CD4-positive, alpha-beta T cell treated with Interleukin-17A for 4 hours (primary cell): ENCODE results near the gene IL12RB2.
"Not testable (repeated sequence)": the region's sequence is repeated elsewhere in the genome, so short reads cannot be mapped to it uniquely, and the experiment has no call there.

Experiments used
- DNase-seq: peaks from one replicate; pipeline ENCODE4 v3.0.0-alpha.2; 2020; ENCODE audit warnings: mixed read lengths

Gene IL12RB2

DNA sequence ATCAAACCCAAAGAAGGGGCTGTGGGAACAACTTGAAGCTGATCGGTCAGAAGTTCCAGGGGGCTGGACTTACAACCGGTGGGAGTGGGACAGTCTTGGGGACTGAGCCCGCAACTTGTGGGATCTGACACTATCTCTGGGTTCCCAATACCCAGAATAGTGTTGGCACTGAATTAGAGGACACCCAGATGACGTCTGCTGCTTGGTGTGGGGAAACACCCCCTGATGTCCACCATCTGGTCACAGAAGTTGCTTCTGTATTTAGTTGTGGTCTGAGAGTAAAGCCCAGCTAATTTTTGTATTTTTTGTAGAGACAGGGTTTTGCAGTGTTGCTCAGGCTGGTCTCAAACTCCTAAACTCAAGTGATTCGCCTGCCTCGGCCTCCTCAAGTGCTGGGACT is 93.8 kb downstream of the IL12RB2 start:
- no peak for DNase-seq

DNA sequence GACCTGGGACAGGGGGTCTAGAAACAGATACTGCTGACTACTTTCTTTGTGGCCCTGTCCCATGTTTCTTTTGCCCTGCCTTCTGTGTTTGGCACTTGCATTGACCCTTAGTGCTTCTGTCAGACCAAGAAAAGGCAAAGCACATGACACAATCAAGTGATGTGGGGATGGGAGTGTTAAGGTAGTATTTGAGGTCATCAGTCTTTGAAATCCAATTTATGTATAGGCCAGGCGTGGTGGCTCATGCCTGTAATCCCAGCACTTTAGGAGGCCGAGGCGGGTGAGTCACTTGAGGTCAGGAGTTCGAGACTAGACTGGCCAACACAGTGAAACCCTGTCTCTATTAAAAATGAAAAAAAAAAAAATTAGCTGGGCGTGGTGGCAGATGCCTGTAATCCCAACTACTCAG is 96.5 kb downstream of the IL12RB2 start:
- DNase-seq = no peak

DNA sequence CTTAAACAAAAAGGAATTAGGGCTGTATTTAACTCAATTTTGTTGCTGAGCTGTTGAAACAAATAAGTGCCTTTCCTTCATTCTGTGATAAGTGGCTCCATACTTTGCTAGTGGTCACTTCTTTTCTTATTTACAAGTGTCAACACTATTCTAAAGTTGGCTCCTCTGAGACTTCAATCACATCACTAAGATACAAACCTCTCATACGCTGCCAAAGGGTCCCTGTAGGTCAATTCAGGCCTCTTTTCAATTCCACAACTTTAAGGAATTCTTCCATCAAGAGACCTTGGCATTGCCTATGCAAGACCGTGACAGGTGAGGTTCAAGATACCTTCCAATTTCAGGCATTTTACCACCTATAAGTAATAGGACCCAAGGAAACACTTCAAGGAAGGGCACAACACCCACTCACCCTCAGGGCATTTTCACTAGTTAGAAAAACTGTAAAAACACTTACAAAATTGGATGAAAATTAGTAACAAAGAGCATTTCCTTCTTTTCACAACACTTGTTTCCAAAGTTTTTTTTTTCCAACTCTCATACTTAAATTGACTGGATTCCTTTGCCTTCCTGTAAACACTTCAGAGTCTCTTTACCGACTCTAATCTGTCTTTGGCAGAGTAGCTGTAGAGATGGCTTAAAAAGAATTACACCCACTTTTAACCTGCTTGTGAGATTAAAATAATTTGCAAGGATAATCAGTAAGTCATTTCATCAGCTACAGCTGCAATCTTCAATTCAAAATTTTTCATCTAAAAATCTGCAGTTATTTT is 98.0 kb downstream of the IL12RB2 start:
- DNase-seq = no peak

DNA sequence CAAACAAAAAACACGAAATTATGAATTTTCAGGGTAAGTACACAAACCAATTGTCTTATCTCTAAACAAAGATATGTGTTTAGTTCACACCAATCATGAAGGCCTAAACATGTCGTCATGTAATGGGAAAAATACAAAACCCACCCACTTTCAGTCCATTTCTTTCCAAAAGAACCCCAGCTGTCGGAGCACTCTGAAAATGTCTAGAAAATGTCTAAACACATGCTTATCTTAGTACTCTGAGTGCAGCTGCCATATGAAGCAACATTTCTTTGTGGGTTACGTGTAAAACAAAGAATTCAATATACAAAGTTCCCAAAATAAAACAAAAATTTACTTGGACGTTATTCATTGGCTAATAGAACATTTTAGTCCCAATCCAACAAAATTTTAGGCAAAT is 99.8 kb downstream of the IL12RB2 start:
- DNase-seq = no peak

DNA sequence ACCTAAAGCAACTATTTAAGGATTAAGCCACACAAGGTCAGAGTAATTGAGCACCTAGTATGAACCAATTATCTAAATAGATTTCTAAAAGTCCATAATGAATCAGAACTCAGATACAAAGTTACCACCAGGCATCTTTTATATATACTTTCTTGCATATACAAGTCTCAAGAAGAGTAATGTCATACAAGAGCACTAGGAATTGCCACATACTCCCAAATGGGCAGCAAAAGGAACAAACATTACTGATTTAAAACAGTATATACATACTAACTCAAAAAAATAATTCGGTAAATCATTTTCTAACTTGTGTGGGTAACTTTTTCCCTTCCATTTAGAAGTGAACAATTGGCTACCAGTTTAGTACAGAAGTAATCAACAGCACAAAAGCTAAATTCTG is 100.5 kb downstream of the IL12RB2 start:
- DNase-seq = no peak

DNA sequence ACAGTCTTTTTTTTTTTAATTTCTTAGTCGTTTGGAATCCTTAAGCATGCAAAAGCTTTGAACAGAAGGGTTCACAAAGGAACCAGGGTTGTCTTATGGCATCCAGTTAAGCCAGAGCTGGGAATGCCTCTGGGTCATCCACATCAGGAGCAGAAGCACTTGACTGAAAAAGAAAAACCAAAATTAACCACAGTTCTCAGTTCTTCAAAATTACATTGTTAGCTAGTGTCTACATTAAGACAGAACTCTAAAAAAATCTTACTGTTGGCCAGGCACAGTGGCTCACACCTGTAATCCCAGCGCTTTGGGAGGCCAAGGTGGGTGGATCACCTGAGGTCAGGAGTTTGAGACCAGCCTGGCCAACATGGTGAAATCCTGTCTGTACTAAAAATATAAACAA is 105.4 kb downstream of the IL12RB2 start:
- DNase-seq = not testable (repeated sequence)

DNA sequence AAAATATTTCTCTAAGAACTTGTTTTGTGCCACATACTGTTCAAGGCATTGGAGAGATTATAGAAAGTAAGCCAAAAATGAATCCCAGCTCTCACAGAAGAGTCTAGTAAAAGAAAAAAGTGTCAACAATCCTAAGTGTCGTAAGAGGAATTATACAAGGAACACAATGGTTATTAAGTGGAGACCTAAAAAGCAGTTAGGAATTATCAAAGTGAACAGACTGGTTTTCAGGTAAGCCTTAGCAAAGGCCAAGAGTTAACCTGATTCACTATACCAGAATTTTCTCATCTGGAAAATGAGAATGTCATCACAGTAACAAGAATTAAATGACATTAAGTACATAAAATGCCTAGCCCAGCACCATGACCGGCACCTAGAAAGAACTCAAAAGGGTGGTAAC is 106.9 kb downstream of the IL12RB2 start:
- DNase-seq = no peak

DNA sequence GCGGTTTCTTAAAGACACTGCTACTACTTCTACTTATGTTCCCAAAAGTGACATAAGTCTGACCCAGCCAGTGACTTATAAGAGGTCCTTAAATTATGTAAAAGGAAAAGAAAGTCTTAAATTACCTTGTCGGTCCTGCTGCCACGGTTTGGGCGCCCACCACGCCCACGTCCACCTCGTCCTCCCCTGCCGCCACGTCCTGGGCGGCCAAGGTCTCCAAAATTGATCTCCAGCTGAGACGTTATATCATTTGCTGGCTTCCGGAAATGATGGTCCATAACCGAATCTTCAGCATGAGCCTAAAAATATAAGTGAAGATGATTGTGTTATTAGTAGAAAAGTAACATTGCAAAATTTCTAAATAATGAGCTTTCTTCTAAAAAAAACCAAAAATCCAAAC is 107.4 kb downstream of the IL12RB2 start:
- no peak for DNase-seq

DNA sequence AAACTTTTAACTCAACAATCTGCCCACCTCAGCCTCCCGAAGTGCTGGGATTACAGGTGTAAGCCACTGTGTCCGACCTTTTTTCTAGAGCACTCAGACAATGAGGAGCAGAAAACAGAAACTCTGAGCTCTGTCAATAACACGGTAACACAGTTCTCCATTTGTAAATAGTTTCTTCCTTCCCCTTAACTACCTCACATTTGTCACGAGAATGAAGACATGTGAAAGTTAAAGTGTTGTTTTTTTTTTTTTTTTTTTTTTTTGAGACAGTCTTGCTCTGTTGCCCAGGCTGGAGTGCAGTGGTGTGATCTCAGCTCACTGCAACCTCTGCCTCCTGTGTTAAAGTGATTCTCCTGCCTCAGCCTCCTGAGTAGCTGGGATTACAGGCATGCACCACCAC is 110.1 kb downstream of the IL12RB2 start:
- DNase-seq = not testable (repeated sequence)

DNA sequence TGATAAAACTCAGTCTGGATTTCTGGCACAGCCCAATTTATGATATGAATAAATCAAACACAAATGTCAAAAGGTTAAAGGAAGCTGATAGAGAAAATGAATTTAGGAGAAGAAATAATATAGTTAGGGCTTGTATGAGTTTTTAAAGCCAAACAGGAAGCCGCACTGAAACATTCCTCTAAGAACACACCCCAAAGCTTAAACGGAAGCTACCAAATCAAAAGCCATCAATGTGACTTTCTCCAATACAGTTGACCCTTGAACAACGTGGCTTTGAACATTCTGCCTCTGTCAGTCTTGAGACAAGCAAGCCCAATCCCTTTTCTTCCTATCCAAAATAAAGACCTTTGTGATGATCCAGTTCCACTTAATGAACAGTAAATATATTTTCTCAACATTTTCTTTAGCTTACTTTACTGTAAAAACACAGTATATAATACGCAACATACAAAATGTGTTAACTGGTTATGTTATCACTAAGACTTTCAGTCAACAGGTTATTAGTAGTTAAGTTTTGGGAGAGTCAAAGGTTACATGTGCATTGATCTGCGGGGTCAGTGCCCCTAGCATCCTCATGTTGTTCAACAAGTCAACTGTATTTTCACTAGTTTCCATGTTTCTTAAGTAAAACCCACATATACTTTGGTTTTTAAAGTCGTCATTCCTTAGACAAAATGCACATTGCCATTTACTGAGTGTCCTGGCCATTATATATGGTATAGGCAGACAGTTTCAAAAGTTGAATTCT is 111.3 kb downstream of the IL12RB2 start:
- DNase-seq = no peak

DNA sequence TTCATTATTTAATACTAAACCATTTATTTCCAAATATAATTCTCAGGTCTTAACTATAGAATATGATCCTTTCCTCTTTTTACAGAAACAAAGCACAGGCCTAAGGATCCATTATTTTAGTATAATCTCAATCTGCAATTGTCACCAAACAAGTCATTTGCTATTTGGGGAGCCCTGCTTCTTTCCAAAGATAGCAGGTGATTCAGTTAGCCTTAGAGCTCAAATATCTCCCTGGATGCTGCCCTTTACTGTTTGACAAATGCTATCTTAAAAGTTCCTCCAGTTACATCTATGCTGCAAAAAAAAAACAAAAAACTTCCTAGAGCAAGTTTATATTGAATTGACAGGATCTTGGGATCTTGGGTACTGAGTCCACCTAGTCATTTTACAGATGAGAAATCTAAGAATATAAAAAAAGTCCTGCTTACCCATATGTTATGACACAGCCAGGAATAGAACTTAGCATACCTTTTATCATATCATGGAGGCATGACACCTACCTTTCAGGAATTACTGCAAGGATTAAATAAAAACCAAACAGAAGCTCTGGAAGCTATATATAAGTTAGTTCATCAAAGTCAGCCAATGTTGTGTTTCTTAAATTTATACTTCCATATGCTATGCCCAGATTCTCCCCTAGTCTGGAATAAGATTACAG is 113.3 kb downstream of the IL12RB2 start:
- DNase-seq = no peak

DNA sequence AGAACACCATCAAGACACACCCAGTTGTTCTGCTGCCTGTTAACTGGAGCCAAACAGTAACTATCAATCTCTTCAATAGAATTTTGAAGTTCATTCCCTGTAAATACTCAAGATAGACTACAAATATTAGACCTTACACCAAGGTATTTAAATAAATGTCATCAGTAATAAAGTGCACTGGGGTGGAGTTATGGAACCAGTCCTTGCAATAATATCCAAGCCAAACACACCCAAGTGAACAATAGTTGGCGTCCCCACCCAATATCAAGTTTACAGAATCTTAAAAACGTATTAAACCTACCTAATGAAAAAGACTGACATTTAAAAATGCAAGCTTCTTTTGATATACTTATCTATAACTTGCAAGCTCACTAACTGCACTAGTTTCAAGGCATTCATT is 119.8 kb downstream of the IL12RB2 start:
- DNase-seq = no peak

DNA sequence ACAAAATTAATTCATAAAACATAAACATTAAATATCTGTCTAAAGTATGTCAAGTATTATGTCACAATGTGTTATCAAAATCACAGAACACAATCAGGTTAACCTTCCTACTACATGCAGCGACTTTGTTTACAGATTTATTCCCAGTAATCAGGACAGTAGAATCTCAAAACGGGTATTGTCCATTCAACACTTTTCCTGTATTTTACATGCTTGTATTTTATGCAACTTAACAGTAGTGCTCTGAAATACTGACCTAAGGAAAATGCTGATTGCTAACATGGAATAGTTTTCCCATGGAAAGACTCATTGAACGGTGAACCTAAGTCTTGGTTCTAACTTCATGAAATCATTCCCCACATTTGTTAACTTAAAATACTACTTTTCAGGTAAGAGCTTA is 120.3 kb downstream of the IL12RB2 start:
- DNase-seq = no peak

DNA sequence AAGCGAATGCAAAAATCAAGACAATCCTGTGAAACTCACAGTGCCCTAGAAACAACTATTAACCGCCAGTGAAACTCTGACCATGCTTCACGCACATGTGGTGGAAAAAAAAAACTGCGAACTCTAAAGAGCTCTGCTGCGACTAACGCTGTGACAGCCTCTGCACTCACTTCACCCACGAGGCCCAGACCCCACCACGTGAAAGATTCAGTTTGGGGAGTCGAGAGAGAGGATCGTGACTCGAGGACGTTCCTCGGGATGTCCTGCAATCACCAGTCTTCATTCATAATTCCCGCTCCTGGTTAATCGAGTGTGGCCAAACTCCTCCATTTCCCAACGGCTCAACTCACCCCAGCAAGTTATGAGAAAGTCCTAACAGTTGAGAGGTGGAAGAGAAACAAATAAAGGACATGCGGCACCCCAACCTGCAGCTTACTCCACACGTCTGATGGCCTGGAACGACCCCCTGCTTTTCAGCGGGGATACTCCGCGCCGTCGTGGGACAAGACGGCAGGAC is 121.4 kb downstream of the IL12RB2 start:
- peak; percentile 28 for DNase-seq

DNA sequence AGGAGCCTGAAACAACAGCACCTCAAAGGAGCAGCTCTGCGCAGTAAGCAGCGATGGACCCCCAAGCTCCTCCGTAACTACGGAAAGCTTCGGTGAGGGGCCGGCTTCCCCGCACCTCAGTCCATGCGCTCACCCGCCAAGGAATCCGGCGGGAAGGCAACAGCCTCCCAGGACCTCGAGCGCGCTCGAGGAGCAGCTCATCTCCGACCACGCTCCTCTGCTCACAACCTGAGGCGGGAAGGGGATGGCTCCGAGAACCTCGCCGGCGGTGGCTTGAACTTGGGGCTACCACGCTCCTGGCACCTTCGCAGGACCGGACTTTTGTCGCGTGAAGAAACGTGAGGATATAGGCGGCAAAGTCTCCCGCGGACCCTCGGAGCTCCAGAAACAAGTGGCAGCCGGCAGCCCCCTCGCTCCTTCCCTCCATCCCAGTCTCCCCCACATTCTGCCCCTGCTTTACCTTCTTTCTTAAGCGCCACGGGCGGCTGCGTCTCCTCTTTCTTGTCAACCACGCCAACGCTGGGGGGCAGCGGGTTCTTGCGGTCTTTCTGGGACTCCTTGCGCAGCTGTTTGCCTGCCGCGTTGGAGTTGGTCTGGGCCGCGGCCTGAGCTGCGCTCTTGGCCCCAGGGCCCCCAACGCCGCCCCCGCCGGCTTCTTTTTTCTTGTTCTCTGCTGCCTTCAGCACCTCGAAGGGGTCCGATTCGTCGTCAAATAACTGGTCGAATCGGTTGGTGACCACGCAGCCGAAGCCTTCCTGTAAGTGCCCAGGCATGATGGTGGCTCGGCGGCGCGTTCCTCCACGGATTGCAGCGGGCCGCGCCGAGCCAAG is 122.1 kb downstream of the IL12RB2 start:
- peak; percentile 35 for DNase-seq

DNA sequence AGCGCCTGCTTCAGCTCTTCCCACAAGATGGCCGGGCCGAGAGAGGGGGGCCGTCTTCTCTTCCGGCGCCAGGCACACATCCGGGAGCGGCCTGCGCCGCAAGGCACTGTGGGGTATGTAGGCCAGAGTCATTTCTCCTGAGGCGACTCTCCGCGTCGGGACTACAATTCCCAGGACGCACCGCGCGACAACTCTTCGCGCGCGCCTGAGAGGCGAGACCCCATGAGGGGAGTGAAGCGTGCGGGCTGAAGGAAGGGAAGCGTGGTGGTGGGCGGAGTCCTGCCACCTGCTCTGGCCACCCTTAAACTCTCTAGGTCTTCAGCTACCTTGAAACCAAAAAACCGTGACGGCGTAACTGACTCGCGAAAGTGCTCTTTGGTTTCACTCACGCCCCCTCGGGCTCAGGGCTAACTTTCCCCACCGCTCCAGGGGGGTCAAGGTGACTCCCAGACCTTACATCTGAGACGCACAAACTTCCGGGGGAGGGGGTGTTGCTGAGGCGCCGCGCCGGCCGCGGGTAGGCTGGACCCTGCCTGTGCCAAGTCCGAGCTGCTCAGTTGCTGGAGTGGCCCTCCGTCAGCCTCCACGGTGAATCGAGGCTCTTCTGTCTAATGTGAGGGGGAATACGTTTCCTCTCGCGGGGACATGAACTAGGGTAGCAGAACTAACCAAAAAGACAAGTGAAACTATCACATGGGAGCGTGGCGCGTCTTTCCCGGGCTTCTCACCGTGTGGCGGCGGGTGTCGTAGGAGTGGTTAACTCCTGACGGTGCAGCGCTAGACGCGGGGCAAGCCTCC is 122.9 kb downstream of the IL12RB2 start, which contains the start of gene SERBP1:
TSS of gene SERBP1 (minus strand) at position 45 of the 798 bp plus-strand sequence. CDS start 102 bp downstream, outside the sequence.
- DNase-seq = peak; percentile 96

DNA sequence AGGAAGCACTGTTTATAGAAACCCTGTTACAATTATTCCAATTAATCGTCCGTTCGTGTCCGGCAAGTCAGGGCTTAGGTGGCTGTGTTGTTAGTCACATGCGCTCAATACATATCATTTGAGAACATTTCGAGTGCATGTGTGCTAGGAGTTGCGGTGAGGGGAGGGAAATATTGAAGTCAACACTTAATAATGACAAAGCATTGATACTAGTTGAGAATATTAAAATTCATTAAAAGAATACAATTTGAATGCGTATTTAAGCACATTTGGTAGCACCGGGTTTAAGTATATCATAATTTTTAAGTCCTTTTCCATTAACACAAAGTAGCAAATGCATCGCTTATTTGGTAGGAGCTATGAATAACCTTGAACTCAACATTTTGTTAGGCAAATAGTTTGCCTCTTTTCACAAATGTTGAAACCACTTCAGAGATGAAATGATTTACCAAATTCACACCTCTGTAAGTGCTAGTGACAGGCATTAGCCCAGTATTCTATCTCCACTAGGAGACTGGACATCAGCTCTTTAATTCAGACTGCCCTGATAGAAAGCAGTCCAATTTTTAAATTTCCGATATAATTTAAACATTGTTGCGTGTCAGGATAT is 123.6 kb downstream of the IL12RB2 start:
- no peak for DNase-seq

DNA sequence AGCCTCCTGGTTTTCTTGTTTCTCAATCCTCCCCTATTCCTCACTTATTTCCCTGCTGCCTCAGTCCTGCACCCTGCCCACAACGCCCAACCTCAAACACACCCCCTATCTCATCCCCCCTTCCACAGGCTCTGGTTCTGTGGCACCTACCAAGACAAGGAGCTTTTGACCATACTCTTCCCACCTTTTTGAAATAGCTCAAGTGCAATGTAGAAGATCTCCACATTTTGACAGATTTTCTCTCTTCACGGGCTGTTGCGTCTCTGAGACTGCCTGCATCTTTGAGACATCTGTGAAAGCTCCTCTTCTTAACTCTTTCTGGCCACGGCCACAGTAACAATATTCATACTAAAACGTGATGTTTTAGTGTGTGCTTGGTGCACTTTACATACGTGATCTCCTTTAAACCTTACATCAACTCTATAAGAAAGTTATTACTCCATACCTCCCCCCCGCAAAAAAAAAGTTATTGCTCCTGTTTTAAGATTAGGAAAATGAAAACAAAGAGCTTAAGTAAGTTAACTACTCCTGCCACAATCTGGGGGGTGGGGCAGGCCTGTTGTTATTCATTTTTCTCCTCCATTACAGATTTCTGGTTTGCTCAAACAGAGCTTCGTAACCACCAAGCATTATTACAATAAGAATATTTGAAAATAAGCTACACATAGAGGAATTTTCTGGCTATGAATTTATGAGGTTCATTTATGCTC is 124.4 kb downstream of the IL12RB2 start:
- no peak for DNase-seq

DNA sequence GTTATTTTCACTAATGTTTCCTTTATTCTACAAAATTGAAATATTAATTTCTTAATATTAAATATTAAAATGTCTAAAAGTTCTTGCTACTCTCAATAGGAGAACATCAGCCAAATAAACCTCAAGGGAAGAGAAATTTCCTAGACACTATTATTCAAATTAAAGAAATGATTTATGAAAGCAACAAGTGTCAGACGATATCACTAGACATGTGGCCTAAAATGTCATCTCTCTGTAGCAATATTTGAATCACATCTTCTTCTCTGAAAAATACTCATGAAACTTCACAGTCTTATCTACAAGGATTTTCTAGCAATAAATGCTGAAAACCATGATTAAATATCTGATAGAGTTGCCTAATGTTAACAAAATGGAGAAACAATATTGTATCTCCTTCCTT is 125.1 kb downstream of the IL12RB2 start:
- DNase-seq = no peak

DNA sequence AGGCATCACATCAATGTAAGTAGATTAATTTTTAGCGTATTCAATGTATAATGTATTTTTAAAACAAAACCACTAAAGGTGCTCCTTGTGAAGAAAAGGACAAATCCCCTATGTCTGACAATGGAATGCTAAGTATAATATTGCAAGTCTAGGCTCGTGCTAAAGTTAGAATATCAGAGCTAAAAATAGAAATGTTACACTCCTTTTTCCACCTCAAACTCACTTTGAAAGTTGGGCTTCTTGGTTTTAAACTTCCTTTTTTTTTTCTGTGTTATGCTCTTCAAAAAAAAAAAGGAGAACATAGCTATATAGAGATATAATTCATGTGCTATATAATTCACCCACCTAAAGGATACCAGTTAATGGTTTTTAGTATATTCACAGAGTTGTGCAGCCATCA is 126.2 kb downstream of the IL12RB2 start:
- no peak for DNase-seq

DNA sequence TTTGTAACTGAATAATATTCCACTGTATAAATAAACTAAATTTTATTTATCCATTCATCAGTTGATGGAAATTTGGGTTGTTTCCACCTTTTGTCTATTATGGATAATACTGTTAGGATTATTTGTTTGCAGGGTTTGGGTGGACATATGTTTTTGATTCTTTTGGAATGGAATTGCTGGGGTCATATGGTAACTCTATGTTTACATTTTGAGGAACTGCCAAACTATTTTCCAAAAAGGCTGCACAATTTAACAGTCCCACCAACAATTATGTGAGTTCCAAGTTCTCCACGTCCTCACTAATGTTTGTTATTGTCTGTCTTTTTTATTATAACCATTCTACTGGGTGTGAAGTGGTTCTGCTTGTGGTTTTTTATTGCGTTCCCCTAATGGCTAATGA is 126.8 kb downstream of the IL12RB2 start:
- DNase-seq = no peak
